H9 (cell line): Measurements from ENCODE around the gene LRRC8E. TPM values are rescaled to one million over a fixed set of nuclear protein-coding genes. Genes with fewer than 3 reads are reported as not detected.

Experiments
- DNase-seq: peaks from one replicate; pipeline ENCODE4 v3.0.0-alpha.2; 2017
- H2AFZ ChIP-seq: one replicate; pipeline ENCODE4 v1.6.1; 2013; ENCODE audit warnings: mild to moderate bottlenecking, low read length, control low read depth, moderate library complexity
- H2AK5ac ChIP-seq: 2 replicates; pipeline ENCODE4 v1.6.1; 2013; ENCODE audit warnings: low read length, control low read depth, mixed read lengths; ENCODE audit not compliant: insufficient read length
- H2BK120ac ChIP-seq: one replicate; pipeline ENCODE4 v1.6.1; 2013; ENCODE audit warnings: low read depth, mild to moderate bottlenecking, low read length, control low read depth, inconsistent platforms; ENCODE audit not compliant: poor library complexity, severe bottlenecking
- H2BK12ac ChIP-seq: 2 replicates; pipeline ENCODE4 v1.6.1; 2013; ENCODE audit warnings: low read length, control low read depth, mixed read lengths, low read depth; ENCODE audit not compliant: insufficient read length
- H2BK15ac ChIP-seq: 2 replicates; pipeline ENCODE4 v1.6.1; 2013; ENCODE audit warnings: low read depth, low read length, control low read depth
- H2BK20ac ChIP-seq: one replicate; pipeline ENCODE4 v1.6.1; 2013; ENCODE audit warnings: low read depth, mild to moderate bottlenecking, low read length, control low read depth, inconsistent platforms; ENCODE audit not compliant: poor library complexity, severe bottlenecking
- H2BK5ac ChIP-seq: 2 replicates; pipeline ENCODE4 v1.6.1; 2013; ENCODE audit warnings: low read length, control low read depth, mixed read lengths; ENCODE audit not compliant: insufficient read length
- H3K14ac ChIP-seq: 2 replicates; pipeline ENCODE4 v1.6.1; 2013; ENCODE audit warnings: low read length, control low read depth; ENCODE audit not compliant: insufficient read depth
- H3K18ac ChIP-seq: 2 replicates; pipeline ENCODE4 v1.6.1; 2013; ENCODE audit warnings: low read depth, mild to moderate bottlenecking, mixed read lengths, low read length, control low read depth; ENCODE audit not compliant: insufficient read length
- H3K23ac ChIP-seq: 2 replicates; pipeline ENCODE4 v1.6.1; 2013; ENCODE audit warnings: low read length, control low read depth, mixed read lengths, low read depth; ENCODE audit not compliant: insufficient read length
- H3K23me2 ChIP-seq: 2 replicates; pipeline ENCODE4 v1.6.1; 2013; ENCODE audit warnings: low read depth, mild to moderate bottlenecking, mixed read lengths, low read length, control low read depth; ENCODE audit not compliant: insufficient read length, poor library complexity, severe bottlenecking
- H3K27ac ChIP-seq: 2 replicates; pipeline ENCODE4 v1.5.1; 2013; ENCODE audit warnings: low read length, control low read depth, mixed read lengths, low read depth; ENCODE audit not compliant: insufficient read length
- H3K27me3 ChIP-seq: 2 replicates; pipeline ENCODE4 v1.6.1; 2013; ENCODE audit warnings: low read length, control low read depth, inconsistent platforms; ENCODE audit not compliant: insufficient read depth
- H3K4ac ChIP-seq: 2 replicates; pipeline ENCODE4 v1.6.1; 2013; ENCODE audit warnings: low read depth, mild to moderate bottlenecking, control low read depth, inconsistent platforms, low read length, moderate library complexity
- H3K4me1 ChIP-seq: 2 replicates; pipeline ENCODE4 v1.6.1; 2013; ENCODE audit warnings: low read length, control low read depth, inconsistent platforms; ENCODE audit not compliant: insufficient read depth
- H3K4me2 ChIP-seq: 2 replicates; pipeline ENCODE4 v1.6.1; 2013; ENCODE audit warnings: low read length, control low read depth, mixed read lengths; ENCODE audit not compliant: insufficient read length, insufficient read depth
- H3K56ac ChIP-seq: 2 replicates; pipeline ENCODE4 v1.6.1; 2013; ENCODE audit warnings: low read depth, mild to moderate bottlenecking, mixed read lengths, low read length, control low read depth; ENCODE audit not compliant: insufficient read length
- H3K79me1 ChIP-seq: 2 replicates; pipeline ENCODE4 v1.6.1; 2013; ENCODE audit warnings: low read depth, mild to moderate bottlenecking, moderate library complexity, low read length, control low read depth, inconsistent platforms; ENCODE audit not compliant: insufficient read depth, poor library complexity, severe bottlenecking
- H3K79me2 ChIP-seq: 2 replicates; pipeline ENCODE4 v1.6.1; 2013; ENCODE audit warnings: low read length, control low read depth, inconsistent platforms; ENCODE audit not compliant: insufficient read depth
- H3K9ac ChIP-seq: 2 replicates; pipeline ENCODE4 v1.6.1; 2013; ENCODE audit warnings: low read length, control low read depth, mixed read lengths; ENCODE audit not compliant: insufficient read length; ENCODE audit errors: extremely low read depth
- H3K9me3 ChIP-seq: one replicate; pipeline ENCODE4 v1.6.1; 2013; ENCODE audit warnings: low read depth, low read length, inconsistent platforms; ENCODE audit not compliant: control insufficient read depth
- H3T11ph ChIP-seq: one replicate; pipeline ENCODE4 v1.6.1; 2013; ENCODE audit warnings: mild to moderate bottlenecking, low read length, control low read depth, inconsistent platforms
- H4K20me1 ChIP-seq: one replicate; pipeline ENCODE4 v1.6.1; 2013; ENCODE audit not compliant: control insufficient read depth, insufficient read length, insufficient read depth
- H4K5ac ChIP-seq: 2 replicates; pipeline ENCODE4 v1.6.1; 2013; ENCODE audit warnings: low read depth, mild to moderate bottlenecking, mixed read lengths, low read length, control low read depth; ENCODE audit not compliant: insufficient read length
- H4K8ac ChIP-seq: replicated peaks from 2 replicates; pipeline ENCODE4 v1.6.1; 2013; ENCODE audit warnings: low read length, control low read depth, mixed read lengths, low read depth; ENCODE audit not compliant: insufficient read length
- H4K91ac ChIP-seq: 2 replicates; pipeline ENCODE4 v1.6.1; 2013; ENCODE audit warnings: low read depth, mild to moderate bottlenecking, moderate library complexity, mixed read lengths, low read length, control low read depth; ENCODE audit not compliant: insufficient read length
- H3K27ac Mint-ChIP-seq, 3 experiments: 2 replicates in 2 of 3; 3 replicates in 1 of 3; pipeline ENCODE4 v1.8.0; 2020 to 2021; ENCODE audit warnings: mixed read lengths in 3 of 3, mild to moderate bottlenecking in 1 of 3, moderate library complexity in 1 of 3
- H3K27me3 Mint-ChIP-seq: 2 replicates; pipeline ENCODE4 v1.8.0; 2021; ENCODE audit warnings: low read depth, mild to moderate bottlenecking, moderate library complexity, mixed read lengths
- H3K36me3 Mint-ChIP-seq, 3 experiments: 2 replicates in 2 of 3; 3 replicates in 1 of 3; pipeline ENCODE4 v1.8.0; 2020 to 2021; ENCODE audit warnings: low read depth in 3 of 3, mixed read lengths in 3 of 3; ENCODE audit not compliant: insufficient read depth in 1 of 3
- H3K4me1 Mint-ChIP-seq, 2 experiments: 2 replicates each; pipeline ENCODE4 v1.8.0; 2020; ENCODE audit warnings: mixed read lengths in 2 of 2
- H3K4me3 Mint-ChIP-seq, 2 experiments: 2 replicates in 1 of 2; 3 replicates in 1 of 2; pipeline ENCODE4 v1.8.0; 2020 to 2021; ENCODE audit warnings: mild to moderate bottlenecking in 2 of 2, mixed read lengths in 2 of 2, moderate library complexity in 1 of 2
- H3K9me3 Mint-ChIP-seq, 2 experiments: 2 replicates in 1 of 2; 3 replicates in 1 of 2; pipeline ENCODE4 v1.8.0; 2020; ENCODE audit warnings: mild to moderate bottlenecking in 2 of 2, mixed read lengths in 2 of 2, moderate library complexity in 1 of 2
- CTCF ChIP-seq: fragments of 200-600 bp; sonication (generic); conservative IDR thresholded peaks from 3 replicates; pipeline ENCODE4 v1.8.0; 2021; ENCODE audit warnings: antibody characterized with exemption, mild to moderate bottlenecking
- WGBS: extraction: QIAGEN DNeasy Blood & Tissue Kit; methylation state at CpG from one replicate; pipeline ENCODE4 v1.1.7; 2013; ENCODE audit warnings: missing lambda C conversion rate, low lambda C conversion rate, mixed read lengths; ENCODE audit not compliant: insufficient read length; ENCODE audit errors: extremely low coverage; 5-methylcytosine and 5-hydroxymethylcytosine counted together
- total RNA-seq: library from RNA; stranded (reverse); gene quantifications from 2 replicates; pipeline ENCODE4 v1.2.1, GENCODE V29; 2021

The LRRC8E gene
- total RNA-seq, 1 experiment from 2014 or later, result 4.8 TPM

DNA sequence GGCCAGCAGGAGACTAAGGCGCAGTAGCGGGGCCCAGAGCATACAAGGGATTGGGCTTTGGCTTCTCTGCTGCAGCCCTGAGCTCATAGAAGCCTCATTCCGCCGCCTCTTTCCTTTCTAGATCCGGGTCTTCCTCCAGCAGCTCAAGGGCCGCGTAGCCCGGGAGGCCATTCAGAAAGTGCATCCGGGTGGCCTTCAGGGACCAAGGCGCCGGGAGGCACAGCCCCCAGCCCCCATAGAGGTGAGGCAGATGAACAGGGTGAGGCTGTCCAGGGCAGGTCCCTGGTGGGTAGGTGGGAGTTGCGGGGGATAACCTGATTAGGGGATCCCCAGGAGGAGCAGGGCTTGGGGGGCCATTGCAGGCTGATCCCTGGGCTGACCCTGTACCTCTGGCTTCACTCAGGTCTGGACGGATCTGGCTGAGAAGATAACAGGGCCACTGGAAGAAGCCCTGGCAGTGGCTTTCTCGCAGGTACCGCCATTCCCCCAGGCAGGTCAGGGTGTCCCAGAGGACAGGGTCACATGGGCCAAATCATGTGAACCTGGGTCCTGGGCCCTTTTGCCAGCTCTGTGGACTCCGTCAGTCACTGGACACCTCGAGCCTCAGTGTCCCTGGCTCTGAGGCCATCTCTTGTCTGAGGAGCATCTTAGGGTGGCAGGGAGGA lies 33.1 kb downstream of the LRRC8E start:
- no peak for TF ChIP-seq CTCF
- Histone ChIP-seq H4K20me1 (no peaks in the 10 kb centered on the region), H3K27me3 (peaks cover 7% of the 10 kb centered on the region; the same call in 1 of the 2 replicates), H3K9ac (no peak overlapping the region), H3K4ac (no peak overlapping the region), H3K9me3 (no peaks in the 10 kb centered on the region), H2BK15ac (no peak overlapping the region), H3K18ac (no peak overlapping the region), H3K27ac (no peak overlapping the region), H3K14ac (no peak overlapping the region), H3K4me2 (peak overlapping the region; percentile 28), H3K56ac (no peak overlapping the region), H2BK120ac (no peak overlapping the region), H3K23me2 (peaks cover 14% of the 10 kb centered on the region), H3K79me2 (no peaks in the 10 kb centered on the region), H2BK5ac (no peak overlapping the region), H2AFZ (no peak overlapping the region), H3K23ac (no peak overlapping the region), H4K91ac (no peak overlapping the region), H2AK5ac (no peak overlapping the region), H2BK12ac (no peak overlapping the region), H4K8ac (no peak overlapping the region), H3K4me1 (0 out of 2 replicates have a peak, but pooled peaks cover 3% of the 10 kb centered on the region), H3K79me1 (no peaks in the 10 kb centered on the region), H2BK20ac (no peak overlapping the region), H4K5ac (no peak overlapping the region), H3T11ph (no peak overlapping the region)
- H3K36me3 Mint-ChIP-seq, result peaks cover 7 to 13% (median 12%) of the 10 kb centered on the region in 3 experiments; a peak in 5 of 7 replicates
- H3K27me3 Mint-ChIP-seq, result peaks cover 31% of the 10 kb centered on the region
- peaks cover 21 to 26% of the 10 kb centered on the region in 2 experiments for H3K4me1 Mint-ChIP-seq
- H3K4me3 Mint-ChIP-seq, result peak overlapping the region; percentile 65 to 84
- H3K9me3 Mint-ChIP-seq, result no peaks in the 10 kb centered on the region; a peak in 1 of 5 replicates
- no CpG with 5 or more reads among the region's 17 CpGs for WGBS
- DNase-seq, result no peak
- H3K27ac Mint-ChIP-seq, result no peak overlapping the region
